GM23338 (cell line): Measurements from ENCODE around the gene CUL7. TPM values are rescaled to one million over a fixed set of nuclear protein-coding genes. Genes with fewer than 3 reads are reported as not detected.

Experiments
- ATAC-seq: fragments of 200-7000 bp; cut with Tn5 transposase; 3 replicates; pipeline ENCODE4 v1.9.1; 2020
- DNase-seq: peaks from one replicate; pipeline ENCODE4 v3.0.0-alpha.2; 2015; ENCODE audit warnings: low spot score
- H2AFZ ChIP-seq: fragments of 200-600 bp; sonication (generic); 2 replicates; pipeline ENCODE4 v1.8.0; 2016; ENCODE audit warnings: antibody characterized with exemption, mild to moderate bottlenecking, moderate library complexity
- H3F3A ChIP-seq: fragments of 200-600 bp; sonication (generic); replicated peaks from 2 replicates; pipeline ENCODE4 v1.8.0; 2017; ENCODE audit warnings: antibody characterized with exemption, mixed run types, low read depth
- H3K27ac ChIP-seq: fragments of 200-600 bp; sonication (generic); 2 replicates; pipeline ENCODE4 v1.6.1; 2016; ENCODE audit warnings: low read depth
- H3K27me3 ChIP-seq: fragments of 200-600 bp; sonication (generic); 2 replicates; pipeline ENCODE4 v1.8.0; 2016; ENCODE audit warnings: mild to moderate bottlenecking, mixed run types, moderate library complexity; ENCODE audit not compliant: insufficient read depth
- H3K36me3 ChIP-seq: fragments of 200-600 bp; sonication (generic); 2 replicates; pipeline ENCODE4 v1.8.0; 2016; ENCODE audit warnings: mild to moderate bottlenecking; ENCODE audit not compliant: insufficient read depth
- H3K4me1 ChIP-seq: fragments of 200-600 bp; sonication (generic); 2 replicates; pipeline ENCODE4 v1.8.0; 2016; ENCODE audit warnings: mild to moderate bottlenecking, moderate library complexity; ENCODE audit not compliant: insufficient read depth
- H3K4me2 ChIP-seq: fragments of 200-600 bp; sonication (generic); 2 replicates; pipeline ENCODE4 v1.7.1; 2017; ENCODE audit warnings: mixed run types
- H3K4me3 ChIP-seq: fragments of 200-600 bp; sonication (generic); 2 replicates; pipeline ENCODE4 v1.6.1; 2016; ENCODE audit warnings: mixed run types
- H3K79me2 ChIP-seq: fragments of 200-600 bp; sonication (generic); replicated peaks from 2 replicates; pipeline ENCODE4 v1.8.0; 2017; ENCODE audit warnings: mild to moderate bottlenecking; ENCODE audit not compliant: insufficient read depth
- H3K9me2 ChIP-seq: fragments of 200-600 bp; sonication (generic); 2 replicates; pipeline ENCODE4 v1.8.0; 2017; ENCODE audit not compliant: insufficient read depth
- H4K20me1 ChIP-seq: fragments of 200-600 bp; sonication (generic); replicated peaks from 2 replicates; pipeline ENCODE4 v1.8.0; 2017; ENCODE audit warnings: mild to moderate bottlenecking; ENCODE audit not compliant: insufficient read depth
- H3K27ac Mint-ChIP-seq: 2 replicates; pipeline ENCODE4 v1.8.0; 2020; ENCODE audit warnings: inconsistent platforms, mild to moderate bottlenecking, moderate library complexity, mixed read lengths
- H3K27me3 Mint-ChIP-seq: 3 replicates; pipeline ENCODE4 v1.8.0; 2022; ENCODE audit warnings: low read depth, mild to moderate bottlenecking, moderate library complexity, mixed read lengths, inconsistent platforms; ENCODE audit not compliant: insufficient read depth, poor library complexity
- H3K36me3 Mint-ChIP-seq: 3 replicates; pipeline ENCODE4 v1.8.0; 2021; ENCODE audit warnings: low read depth, mild to moderate bottlenecking, inconsistent platforms, moderate library complexity, mixed read lengths
- H3K4me1 Mint-ChIP-seq: 3 replicates; pipeline ENCODE4 v1.8.0; 2020; ENCODE audit warnings: mild to moderate bottlenecking, inconsistent platforms, mixed read lengths
- H3K4me3 Mint-ChIP-seq: 3 replicates; pipeline ENCODE4 v1.8.0; 2021; ENCODE audit warnings: moderate library complexity, mild to moderate bottlenecking, inconsistent platforms, mixed read lengths
- H3K9me3 Mint-ChIP-seq: 3 replicates; pipeline ENCODE4 v1.8.0; 2020; ENCODE audit warnings: moderate library complexity, mild to moderate bottlenecking, inconsistent platforms, mixed read lengths
- CREB1 ChIP-seq: fragments of 250-450 bp; sonication (Bioruptor Pico); IDR thresholded peaks from 2 replicates; pipeline ENCODE4 v1.5.0; 2020; ENCODE audit warnings: low read depth, mild to moderate bottlenecking, moderate library complexity
- ETS1 ChIP-seq: IDR thresholded peaks from 2 replicates; pipeline ENCODE4 v1.6.1; 2016; ENCODE audit warnings: antibody characterized with exemption
- EZH2phosphoT487 ChIP-seq: fragments of 200-600 bp; sonication (generic); IDR thresholded peaks from one replicate; pipeline ENCODE4 v1.8.1; 2018; ENCODE audit warnings: antibody characterized with exemption; ENCODE audit not compliant: unreplicated experiment
- JUNB ChIP-seq: IDR thresholded peaks from one replicate; pipeline ENCODE4 v1.6.1; 2016; ENCODE audit warnings: antibody characterized with exemption; ENCODE audit not compliant: unreplicated experiment
- REST ChIP-seq: IDR thresholded peaks from one replicate; pipeline ENCODE4 v1.6.1; 2018; ENCODE audit warnings: antibody characterized with exemption; ENCODE audit not compliant: unreplicated experiment
- STAT1 ChIP-seq: IDR thresholded peaks from one replicate; pipeline ENCODE4 v1.6.1; 2016; ENCODE audit warnings: antibody characterized with exemption; ENCODE audit not compliant: unreplicated experiment
- ZNF331 ChIP-seq: fragments of 250-450 bp; sonication (Bioruptor Pico); IDR thresholded peaks from 2 replicates; pipeline ENCODE4 v1.5.0; 2020; ENCODE audit warnings: low read depth, mild to moderate bottlenecking, moderate library complexity
- polyA plus RNA-seq: library from polyadenylated mRNA; unstranded; fragments of >200 nt; fragmentation: Nextera tagmentation; extraction: Ambion mirVana; gene quantifications from 2 replicates; pipeline ENCODE4 v1.2.1, GENCODE V29; 2016
- total RNA-seq: library from RNA; depleted of rRNA; stranded (reverse); fragments of >200 nt; shearing (Covaris generic); gene quantifications from 2 replicates; pipeline ENCODE4 v1.2.3, GENCODE V29; 2014
- TF ChIP-seq, protein P1 (sequence below): fragments of 250-450 bp; sonication (Bioruptor Pico); IDR thresholded peaks from 2 replicates; pipeline ENCODE4 v1.5.0; 2020; ENCODE audit warnings: mild to moderate bottlenecking, moderate library complexity

The CUL7 gene
- total and polyA plus RNA-seq, 2 experiments from 2014 or later: 3.4 to 13.2 TPM

DNA sequence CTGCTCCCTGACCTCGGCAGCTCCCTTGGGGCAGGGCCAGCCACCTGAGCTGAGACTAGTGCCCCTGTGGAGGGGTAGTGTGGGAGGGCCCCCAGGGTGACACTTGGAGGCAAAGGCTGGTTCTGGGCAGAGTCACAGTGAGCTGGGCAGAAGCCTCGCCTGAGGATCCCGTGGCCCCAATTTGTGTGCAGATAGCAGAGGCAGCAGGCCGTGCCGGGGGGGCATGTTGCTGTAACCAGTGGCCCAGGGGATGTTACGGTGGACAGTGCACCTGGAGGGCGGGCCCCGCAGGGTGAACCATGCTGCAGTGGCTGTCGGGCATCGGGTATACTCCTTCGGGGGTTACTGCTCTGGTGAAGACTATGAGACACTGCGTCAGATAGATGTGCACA lies 36.7 kb downstream of the CUL7 start:
- H3K9me3 Mint-ChIP-seq: no peaks in the 10 kb centered on the region; the same call in 1 of the 3 replicates
- DNase-seq (no peak), ATAC-seq (no peak)
- no peak overlapping the region for H2AFZ ChIP-seq
- H3K4me3 Mint-ChIP-seq: no peak overlapping the region; the same call in 2 of the 3 replicates
- H3K27ac Mint-ChIP-seq: no peak overlapping the region
- H3K36me3 Mint-ChIP-seq: peaks cover 58% of the 10 kb centered on the region
- H3F3A ChIP-seq: peaks cover 20% of the 10 kb centered on the region; the same call in 1 of the 2 replicates
- H3K4me1 ChIP-seq: peaks cover 23% of the 10 kb centered on the region
- H3K4me3 ChIP-seq: no peak overlapping the region
- H3K27ac ChIP-seq: no peak overlapping the region
- peaks cover 16% of the 10 kb centered on the region; the same call in 1 of the 2 replicates for H3K36me3 ChIP-seq
- peaks cover 35% of the 10 kb centered on the region for H3K4me1 Mint-ChIP-seq
- no peak overlapping the region for H3K4me2 ChIP-seq
- H3K27me3 Mint-ChIP-seq: peaks cover 22% of the 10 kb centered on the region
- no peaks in the 10 kb centered on the region for H3K9me2 ChIP-seq
- H3K79me2 ChIP-seq: peaks cover 43% of the 10 kb centered on the region
- H4K20me1 ChIP-seq: peaks cover 13% of the 10 kb centered on the region
- no peaks in the 10 kb centered on the region for H3K27me3 ChIP-seq
- TF ChIP-seq, protein P1, sequence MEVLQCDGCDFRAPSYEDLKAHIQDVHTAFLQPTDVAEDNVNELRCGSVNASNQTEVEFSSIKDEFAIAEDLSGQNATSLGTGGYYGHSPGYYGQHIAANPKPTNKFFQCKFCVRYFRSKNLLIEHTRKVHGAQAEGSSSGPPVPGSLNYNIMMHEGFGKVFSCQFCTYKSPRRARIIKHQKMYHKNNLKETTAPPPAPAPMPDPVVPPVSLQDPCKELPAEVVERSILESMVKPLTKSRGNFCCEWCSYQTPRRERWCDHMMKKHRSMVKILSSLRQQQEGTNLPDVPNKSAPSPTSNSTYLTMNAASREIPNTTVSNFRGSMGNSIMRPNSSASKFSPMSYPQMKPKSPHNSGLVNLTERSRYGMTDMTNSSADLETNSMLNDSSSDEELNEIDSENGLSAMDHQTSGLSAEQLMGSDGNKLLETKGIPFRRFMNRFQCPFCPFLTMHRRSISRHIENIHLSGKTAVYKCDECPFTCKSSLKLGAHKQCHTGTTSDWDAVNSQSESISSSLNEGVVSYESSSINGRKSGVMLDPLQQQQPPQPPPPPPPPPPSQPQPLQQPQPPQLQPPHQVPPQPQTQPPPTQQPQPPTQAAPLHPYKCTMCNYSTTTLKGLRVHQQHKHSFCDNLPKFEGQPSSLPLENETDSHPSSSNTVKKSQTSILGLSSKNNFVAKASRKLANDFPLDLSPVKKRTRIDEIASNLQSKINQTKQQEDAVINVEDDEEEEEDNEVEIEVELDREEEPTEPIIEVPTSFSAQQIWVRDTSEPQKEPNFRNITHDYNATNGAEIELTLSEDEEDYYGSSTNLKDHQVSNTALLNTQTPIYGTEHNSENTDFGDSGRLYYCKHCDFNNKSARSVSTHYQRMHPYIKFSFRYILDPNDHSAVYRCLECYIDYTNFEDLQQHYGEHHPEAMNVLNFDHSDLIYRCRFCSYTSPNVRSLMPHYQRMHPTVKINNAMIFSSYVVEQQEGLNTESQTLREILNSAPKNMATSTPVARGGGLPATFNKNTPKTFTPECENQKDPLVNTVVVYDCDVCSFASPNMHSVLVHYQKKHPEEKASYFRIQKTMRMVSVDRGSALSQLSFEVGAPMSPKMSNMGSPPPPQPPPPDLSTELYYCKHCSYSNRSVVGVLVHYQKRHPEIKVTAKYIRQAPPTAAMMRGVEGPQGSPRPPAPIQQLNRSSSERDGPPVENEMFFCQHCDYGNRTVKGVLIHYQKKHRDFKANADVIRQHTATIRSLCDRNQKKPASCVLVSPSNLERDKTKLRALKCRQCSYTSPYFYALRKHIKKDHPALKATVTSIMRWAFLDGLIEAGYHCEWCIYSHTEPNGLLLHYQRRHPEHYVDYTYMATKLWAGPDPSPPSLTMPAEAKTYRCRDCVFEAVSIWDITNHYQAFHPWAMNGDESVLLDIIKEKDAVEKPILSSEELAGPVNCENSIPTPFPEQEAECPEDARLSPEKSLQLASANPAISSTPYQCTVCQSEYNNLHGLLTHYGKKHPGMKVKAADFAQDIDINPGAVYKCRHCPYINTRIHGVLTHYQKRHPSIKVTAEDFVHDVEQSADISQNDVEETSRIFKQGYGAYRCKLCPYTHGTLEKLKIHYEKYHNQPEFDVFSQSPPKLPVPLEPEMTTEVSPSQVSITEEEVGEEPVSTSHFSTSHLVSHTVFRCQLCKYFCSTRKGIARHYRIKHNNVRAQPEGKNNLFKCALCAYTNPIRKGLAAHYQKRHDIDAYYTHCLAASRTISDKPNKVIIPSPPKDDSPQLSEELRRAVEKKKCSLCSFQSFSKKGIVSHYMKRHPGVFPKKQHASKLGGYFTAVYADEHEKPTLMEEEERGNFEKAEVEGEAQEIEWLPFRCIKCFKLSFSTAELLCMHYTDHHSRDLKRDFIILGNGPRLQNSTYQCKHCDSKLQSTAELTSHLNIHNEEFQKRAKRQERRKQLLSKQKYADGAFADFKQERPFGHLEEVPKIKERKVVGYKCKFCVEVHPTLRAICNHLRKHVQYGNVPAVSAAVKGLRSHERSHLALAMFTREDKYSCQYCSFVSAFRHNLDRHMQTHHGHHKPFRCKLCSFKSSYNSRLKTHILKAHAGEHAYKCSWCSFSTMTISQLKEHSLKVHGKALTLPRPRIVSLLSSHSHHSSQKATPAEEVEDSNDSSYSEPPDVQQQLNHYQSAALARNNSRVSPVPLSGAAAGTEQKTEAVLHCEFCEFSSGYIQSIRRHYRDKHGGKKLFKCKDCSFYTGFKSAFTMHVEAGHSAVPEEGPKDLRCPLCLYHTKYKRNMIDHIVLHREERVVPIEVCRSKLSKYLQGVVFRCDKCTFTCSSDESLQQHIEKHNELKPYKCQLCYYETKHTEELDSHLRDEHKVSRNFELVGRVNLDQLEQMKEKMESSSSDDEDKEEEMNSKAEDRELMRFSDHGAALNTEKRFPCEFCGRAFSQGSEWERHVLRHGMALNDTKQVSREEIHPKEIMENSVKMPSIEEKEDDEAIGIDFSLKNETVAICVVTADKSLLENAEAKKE (CRISPR knock-in tag): no peak
- TF ChIP-seq ETS1: no peak
- TF ChIP-seq EZH2phosphoT487: no peak
- no peak for TF ChIP-seq CREB1 (CRISPR knock-in tag)
- no peak for TF ChIP-seq STAT1
- no peak for TF ChIP-seq JUNB
- no peak for TF ChIP-seq ZNF331 (CRISPR knock-in tag)
- no peak for TF ChIP-seq REST
